Measurements from ENCODE around the gene PFKL. TPM values are rescaled to one million over a fixed set of nuclear protein-coding genes. Genes with fewer than 3 reads are reported as not detected.

The PFKL gene
- total and polyA plus RNA-seq, 2 experiments from 2014 or later = 40.3 to 106 TPM

DNA sequence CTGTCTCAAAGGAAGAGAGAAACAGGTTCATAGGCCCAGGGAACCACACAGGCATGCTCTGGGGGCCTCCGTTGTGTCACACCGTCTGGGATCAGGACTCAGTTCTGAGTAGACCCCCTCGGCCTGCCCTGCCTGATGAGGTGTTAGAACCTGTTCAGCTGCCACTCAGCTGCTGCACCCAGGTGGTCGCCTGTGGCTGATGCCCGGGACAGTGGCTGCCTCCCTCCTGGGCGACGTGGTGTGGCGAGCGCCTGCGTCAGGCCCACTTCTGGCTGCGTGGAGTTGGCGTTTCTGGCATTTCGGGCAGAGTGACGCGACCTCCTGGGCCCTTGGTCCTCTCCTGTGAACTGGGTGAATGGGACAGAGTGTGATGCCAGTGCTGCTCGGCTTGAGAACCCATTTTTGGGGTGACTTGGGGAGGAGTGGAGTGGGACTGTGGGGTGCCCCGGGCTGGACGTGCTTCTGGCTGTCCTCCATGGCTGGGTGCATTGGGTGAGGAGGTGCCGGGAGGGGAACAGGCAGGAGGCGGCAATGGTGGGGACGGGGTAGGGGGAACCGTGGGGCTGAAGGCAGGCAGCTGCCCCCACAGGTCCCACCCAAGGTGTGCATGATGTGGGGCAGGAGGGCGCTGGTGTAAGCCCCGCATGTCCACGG is 28.5 kb downstream of the PFKL start:
- TF ChIP-seq CREB1 (CRISPR knock-in tag; IDR thresholded peaks at IDR 0.05; ENCODE audit: low read depth) (no peak), ZNF114 (CRISPR knock-in tag; IDR thresholded peaks at IDR 0.05) (no peak), EZH2 (IDR thresholded peaks at IDR 0.05; ENCODE audit: low read depth, unreplicated experiment) (no peak)
- TF ChIP-seq, protein P1, sequence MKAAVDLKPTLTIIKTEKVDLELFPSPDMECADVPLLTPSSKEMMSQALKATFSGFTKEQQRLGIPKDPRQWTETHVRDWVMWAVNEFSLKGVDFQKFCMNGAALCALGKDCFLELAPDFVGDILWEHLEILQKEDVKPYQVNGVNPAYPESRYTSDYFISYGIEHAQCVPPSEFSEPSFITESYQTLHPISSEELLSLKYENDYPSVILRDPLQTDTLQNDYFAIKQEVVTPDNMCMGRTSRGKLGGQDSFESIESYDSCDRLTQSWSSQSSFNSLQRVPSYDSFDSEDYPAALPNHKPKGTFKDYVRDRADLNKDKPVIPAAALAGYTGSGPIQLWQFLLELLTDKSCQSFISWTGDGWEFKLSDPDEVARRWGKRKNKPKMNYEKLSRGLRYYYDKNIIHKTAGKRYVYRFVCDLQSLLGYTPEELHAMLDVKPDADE (IDR thresholded peaks at IDR 0.05) = no peak
- H3K27me3 Mint-ChIP-seq (ENCODE audit: insufficient read depth, low read depth, poor library complexity) = peaks cover 6% of the 10 kb centered on the region
- no peak overlapping the region for H3K4me3 Mint-ChIP-seq

DNA sequence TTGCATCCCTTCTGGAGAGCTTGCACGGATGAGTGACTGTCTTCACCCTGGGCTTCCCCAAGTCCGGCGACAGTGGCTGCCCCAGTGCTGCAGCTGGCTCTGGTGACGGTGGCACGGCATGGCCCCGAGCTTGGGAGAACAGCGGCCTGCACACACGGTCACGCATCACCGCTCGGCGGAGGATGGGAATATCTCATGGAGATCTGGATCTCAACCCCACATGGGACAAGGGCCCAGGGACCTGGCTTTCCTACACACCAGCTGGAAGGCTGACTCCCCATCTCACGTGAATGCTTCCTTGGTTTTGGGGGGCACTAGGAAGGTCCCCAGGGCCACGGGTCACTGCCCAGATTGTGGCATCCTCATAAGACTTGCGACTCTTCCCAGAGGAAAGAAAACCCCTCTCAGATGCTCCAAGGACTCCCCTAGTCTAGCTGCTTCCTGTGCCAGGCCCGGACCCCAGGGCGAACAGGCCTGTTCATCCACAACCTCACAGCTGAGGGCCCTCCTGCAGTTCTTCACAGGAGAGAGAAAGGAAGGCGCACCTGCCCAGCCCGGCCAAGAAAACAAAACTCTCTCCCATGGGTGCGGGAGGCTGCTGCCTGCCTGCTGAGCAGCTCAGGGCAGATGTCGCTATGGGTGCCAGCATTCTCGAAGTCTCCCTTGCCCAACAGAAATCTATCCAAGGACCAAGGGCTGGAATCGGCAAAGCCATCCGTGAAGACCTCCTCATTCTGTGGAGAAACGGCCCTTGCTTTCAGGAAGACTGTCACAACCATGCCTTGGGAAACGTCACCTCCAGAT is 29.4 kb downstream of the PFKL start:
- H3K36me3 ChIP-seq (ENCODE audit: insufficient read depth) = no peaks in the 10 kb centered on the region
- ATAC-seq = no peak
- H3K9me3 Mint-ChIP-seq = no peaks in the 10 kb centered on the region
- no peak overlapping the region for H2AFZ ChIP-seq
- H3K4me3 ChIP-seq = no peak overlapping the region
- no peaks in the 10 kb centered on the region for H3K4me1 Mint-ChIP-seq
- no peaks in the 10 kb centered on the region for H3K79me2 ChIP-seq (replicated peaks; ENCODE audit: insufficient read depth)
- H3K36me3 Mint-ChIP-seq (ENCODE audit: low read depth) = no peaks in the 10 kb centered on the region; the same call in 2 of the 3 replicates
- H3F3A ChIP-seq (replicated peaks; ENCODE audit: low read depth) = no peaks in the 10 kb centered on the region
- no peaks in the 10 kb centered on the region for H3K9me2 ChIP-seq (ENCODE audit: insufficient read depth)
- no peak overlapping the region; the same call in 2 of the 3 replicates for H3K4me3 Mint-ChIP-seq
- H4K20me1 ChIP-seq (replicated peaks; ENCODE audit: insufficient read depth) = no peaks in the 10 kb centered on the region
- no peaks in the 10 kb centered on the region for H3K27me3 ChIP-seq (ENCODE audit: insufficient read depth)
- H3K4me1 ChIP-seq (ENCODE audit: insufficient read depth) = no peaks in the 10 kb centered on the region
- H3K27me3 Mint-ChIP-seq (ENCODE audit: insufficient read depth, low read depth, poor library complexity) = peaks cover 5% of the 10 kb centered on the region
- H3K27ac Mint-ChIP-seq = no peak overlapping the region
- H3K4me2 ChIP-seq = no peak overlapping the region
- no peak overlapping the region for H3K27ac ChIP-seq (ENCODE audit: low read depth)
- no peak for DNase-seq (ENCODE audit: low spot score)
- TF ChIP-seq ZNF331 (CRISPR knock-in tag; IDR thresholded peaks at IDR 0.05; ENCODE audit: low read depth) (no peak), POLR2AphosphoS5 (IDR thresholded peaks at IDR 0.05; ENCODE audit: low read depth) (no peak), STAT1 (IDR thresholded peaks at IDR 0.05; ENCODE audit: unreplicated experiment) (no peak), NANOG (IDR thresholded peaks at IDR 0.05; ENCODE audit: borderline replicate concordance) (no peak)
- TF ChIP-seq, protein P2, sequence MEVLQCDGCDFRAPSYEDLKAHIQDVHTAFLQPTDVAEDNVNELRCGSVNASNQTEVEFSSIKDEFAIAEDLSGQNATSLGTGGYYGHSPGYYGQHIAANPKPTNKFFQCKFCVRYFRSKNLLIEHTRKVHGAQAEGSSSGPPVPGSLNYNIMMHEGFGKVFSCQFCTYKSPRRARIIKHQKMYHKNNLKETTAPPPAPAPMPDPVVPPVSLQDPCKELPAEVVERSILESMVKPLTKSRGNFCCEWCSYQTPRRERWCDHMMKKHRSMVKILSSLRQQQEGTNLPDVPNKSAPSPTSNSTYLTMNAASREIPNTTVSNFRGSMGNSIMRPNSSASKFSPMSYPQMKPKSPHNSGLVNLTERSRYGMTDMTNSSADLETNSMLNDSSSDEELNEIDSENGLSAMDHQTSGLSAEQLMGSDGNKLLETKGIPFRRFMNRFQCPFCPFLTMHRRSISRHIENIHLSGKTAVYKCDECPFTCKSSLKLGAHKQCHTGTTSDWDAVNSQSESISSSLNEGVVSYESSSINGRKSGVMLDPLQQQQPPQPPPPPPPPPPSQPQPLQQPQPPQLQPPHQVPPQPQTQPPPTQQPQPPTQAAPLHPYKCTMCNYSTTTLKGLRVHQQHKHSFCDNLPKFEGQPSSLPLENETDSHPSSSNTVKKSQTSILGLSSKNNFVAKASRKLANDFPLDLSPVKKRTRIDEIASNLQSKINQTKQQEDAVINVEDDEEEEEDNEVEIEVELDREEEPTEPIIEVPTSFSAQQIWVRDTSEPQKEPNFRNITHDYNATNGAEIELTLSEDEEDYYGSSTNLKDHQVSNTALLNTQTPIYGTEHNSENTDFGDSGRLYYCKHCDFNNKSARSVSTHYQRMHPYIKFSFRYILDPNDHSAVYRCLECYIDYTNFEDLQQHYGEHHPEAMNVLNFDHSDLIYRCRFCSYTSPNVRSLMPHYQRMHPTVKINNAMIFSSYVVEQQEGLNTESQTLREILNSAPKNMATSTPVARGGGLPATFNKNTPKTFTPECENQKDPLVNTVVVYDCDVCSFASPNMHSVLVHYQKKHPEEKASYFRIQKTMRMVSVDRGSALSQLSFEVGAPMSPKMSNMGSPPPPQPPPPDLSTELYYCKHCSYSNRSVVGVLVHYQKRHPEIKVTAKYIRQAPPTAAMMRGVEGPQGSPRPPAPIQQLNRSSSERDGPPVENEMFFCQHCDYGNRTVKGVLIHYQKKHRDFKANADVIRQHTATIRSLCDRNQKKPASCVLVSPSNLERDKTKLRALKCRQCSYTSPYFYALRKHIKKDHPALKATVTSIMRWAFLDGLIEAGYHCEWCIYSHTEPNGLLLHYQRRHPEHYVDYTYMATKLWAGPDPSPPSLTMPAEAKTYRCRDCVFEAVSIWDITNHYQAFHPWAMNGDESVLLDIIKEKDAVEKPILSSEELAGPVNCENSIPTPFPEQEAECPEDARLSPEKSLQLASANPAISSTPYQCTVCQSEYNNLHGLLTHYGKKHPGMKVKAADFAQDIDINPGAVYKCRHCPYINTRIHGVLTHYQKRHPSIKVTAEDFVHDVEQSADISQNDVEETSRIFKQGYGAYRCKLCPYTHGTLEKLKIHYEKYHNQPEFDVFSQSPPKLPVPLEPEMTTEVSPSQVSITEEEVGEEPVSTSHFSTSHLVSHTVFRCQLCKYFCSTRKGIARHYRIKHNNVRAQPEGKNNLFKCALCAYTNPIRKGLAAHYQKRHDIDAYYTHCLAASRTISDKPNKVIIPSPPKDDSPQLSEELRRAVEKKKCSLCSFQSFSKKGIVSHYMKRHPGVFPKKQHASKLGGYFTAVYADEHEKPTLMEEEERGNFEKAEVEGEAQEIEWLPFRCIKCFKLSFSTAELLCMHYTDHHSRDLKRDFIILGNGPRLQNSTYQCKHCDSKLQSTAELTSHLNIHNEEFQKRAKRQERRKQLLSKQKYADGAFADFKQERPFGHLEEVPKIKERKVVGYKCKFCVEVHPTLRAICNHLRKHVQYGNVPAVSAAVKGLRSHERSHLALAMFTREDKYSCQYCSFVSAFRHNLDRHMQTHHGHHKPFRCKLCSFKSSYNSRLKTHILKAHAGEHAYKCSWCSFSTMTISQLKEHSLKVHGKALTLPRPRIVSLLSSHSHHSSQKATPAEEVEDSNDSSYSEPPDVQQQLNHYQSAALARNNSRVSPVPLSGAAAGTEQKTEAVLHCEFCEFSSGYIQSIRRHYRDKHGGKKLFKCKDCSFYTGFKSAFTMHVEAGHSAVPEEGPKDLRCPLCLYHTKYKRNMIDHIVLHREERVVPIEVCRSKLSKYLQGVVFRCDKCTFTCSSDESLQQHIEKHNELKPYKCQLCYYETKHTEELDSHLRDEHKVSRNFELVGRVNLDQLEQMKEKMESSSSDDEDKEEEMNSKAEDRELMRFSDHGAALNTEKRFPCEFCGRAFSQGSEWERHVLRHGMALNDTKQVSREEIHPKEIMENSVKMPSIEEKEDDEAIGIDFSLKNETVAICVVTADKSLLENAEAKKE (CRISPR knock-in tag; IDR thresholded peaks at IDR 0.05) = no peak
- TF ChIP-seq, protein P3, sequence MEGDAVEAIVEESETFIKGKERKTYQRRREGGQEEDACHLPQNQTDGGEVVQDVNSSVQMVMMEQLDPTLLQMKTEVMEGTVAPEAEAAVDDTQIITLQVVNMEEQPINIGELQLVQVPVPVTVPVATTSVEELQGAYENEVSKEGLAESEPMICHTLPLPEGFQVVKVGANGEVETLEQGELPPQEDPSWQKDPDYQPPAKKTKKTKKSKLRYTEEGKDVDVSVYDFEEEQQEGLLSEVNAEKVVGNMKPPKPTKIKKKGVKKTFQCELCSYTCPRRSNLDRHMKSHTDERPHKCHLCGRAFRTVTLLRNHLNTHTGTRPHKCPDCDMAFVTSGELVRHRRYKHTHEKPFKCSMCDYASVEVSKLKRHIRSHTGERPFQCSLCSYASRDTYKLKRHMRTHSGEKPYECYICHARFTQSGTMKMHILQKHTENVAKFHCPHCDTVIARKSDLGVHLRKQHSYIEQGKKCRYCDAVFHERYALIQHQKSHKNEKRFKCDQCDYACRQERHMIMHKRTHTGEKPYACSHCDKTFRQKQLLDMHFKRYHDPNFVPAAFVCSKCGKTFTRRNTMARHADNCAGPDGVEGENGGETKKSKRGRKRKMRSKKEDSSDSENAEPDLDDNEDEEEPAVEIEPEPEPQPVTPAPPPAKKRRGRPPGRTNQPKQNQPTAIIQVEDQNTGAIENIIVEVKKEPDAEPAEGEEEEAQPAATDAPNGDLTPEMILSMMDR (conservative IDR thresholded peaks at IDR 0.05; ENCODE audit: low read depth in 2 of 2) = no peak
- TF ChIP-seq, protein P1 (IDR thresholded peaks at IDR 0.05) = no peak

More for the DNA sequence above, 28.5 kb downstream of the PFKL start:
- Histone ChIP-seq H2AFZ (no peak overlapping the region), H3F3A (replicated peaks; ENCODE audit: low read depth) (no peaks in the 10 kb centered on the region), H3K36me3 (ENCODE audit: insufficient read depth) (no peaks in the 10 kb centered on the region), H3K4me2 (no peak overlapping the region), H3K27me3 (ENCODE audit: insufficient read depth) (no peaks in the 10 kb centered on the region), H4K20me1 (replicated peaks; ENCODE audit: insufficient read depth) (no peaks in the 10 kb centered on the region), H3K4me3 (no peak overlapping the region), H3K9me2 (ENCODE audit: insufficient read depth) (no peaks in the 10 kb centered on the region), H3K27ac (ENCODE audit: low read depth) (no peak overlapping the region), H3K79me2 (replicated peaks; ENCODE audit: insufficient read depth) (no peaks in the 10 kb centered on the region), H3K4me1 (ENCODE audit: insufficient read depth) (no peaks in the 10 kb centered on the region)
- Mint-ChIP-seq H3K4me1 (no peaks in the 10 kb centered on the region), H3K36me3 (ENCODE audit: low read depth) (no peaks in the 10 kb centered on the region; the same call in 2 of the 3 replicates), H3K27ac (no peak overlapping the region), H3K9me3 (no peaks in the 10 kb centered on the region)
- no peak for ATAC-seq
- DNase-seq (ENCODE audit: low spot score) = no peak
